Measurements from ENCODE around the gene FHIT.

FHIT gene

DNA sequence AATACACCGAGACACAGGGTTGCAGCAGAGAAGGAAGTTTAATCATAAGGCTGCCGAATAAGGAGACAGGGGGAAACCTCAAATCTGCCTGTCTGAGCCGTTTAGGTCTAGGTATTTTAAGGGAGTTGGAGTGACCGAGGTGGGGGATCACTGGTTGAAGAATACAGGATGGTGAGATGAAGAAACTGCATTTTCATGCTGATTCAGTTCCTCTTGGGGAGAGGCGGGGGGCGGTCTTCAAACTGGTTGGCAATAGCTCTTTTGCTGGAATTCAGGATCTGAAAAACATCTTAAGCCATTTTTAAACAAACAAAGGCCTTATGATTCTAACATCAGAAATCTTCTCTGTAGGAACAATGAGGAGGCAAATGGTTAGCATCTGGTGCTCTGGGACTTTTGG, 1502.0 kb downstream of the FHIT start:
- no peaks in the 10 kb centered on the region for H3K9me3 ChIP-seq
- H3K27ac ChIP-seq = peak overlapping the region; percentile 89
- TF ChIP-seq, protein P1, sequence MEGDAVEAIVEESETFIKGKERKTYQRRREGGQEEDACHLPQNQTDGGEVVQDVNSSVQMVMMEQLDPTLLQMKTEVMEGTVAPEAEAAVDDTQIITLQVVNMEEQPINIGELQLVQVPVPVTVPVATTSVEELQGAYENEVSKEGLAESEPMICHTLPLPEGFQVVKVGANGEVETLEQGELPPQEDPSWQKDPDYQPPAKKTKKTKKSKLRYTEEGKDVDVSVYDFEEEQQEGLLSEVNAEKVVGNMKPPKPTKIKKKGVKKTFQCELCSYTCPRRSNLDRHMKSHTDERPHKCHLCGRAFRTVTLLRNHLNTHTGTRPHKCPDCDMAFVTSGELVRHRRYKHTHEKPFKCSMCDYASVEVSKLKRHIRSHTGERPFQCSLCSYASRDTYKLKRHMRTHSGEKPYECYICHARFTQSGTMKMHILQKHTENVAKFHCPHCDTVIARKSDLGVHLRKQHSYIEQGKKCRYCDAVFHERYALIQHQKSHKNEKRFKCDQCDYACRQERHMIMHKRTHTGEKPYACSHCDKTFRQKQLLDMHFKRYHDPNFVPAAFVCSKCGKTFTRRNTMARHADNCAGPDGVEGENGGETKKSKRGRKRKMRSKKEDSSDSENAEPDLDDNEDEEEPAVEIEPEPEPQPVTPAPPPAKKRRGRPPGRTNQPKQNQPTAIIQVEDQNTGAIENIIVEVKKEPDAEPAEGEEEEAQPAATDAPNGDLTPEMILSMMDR (IDR thresholded peaks at IDR 0.05) = no peak
- no peaks in the 10 kb centered on the region for H3K36me3 ChIP-seq
- peak overlapping the region in 1 of 2 experiments; percentile 25 for H3K4me3 ChIP-seq (ENCODE audit: low read depth in 1 of 2, low read length in 1 of 2)
- peaks cover 34 to 41% of the 10 kb centered on the region in 2 experiments for H3K4me1 ChIP-seq (ENCODE audit: control insufficient read depth in 1 of 2, insufficient read depth in 1 of 2, low read depth in 1 of 2, low read length in 1 of 2)
- no peaks in the 10 kb centered on the region for H3K27me3 ChIP-seq

DNA sequence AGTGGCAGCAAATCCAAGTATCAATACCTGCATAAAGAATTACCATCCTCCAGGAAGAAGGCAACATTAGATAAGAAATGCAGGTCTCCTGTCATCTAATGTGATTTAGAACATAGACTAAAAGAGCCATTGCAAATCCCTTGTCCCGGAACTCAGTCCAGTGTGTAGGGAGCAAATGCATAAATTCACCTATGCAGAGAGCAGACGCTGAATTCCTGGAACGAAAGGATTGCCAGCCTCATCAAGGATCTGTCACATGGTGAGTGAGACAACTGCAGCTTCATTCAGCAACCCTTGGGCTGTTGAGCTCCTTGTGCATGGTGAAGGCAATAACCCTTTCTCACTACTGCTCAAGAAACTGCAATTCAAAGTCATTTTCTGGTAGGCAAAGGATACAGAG, 1504.7 kb downstream of the FHIT start:
- no peaks in the 10 kb centered on the region for H3K9me3 ChIP-seq
- no peaks in the 10 kb centered on the region for H3K36me3 ChIP-seq
- H3K4me3 ChIP-seq (ENCODE audit: low read depth in 1 of 2, low read length in 1 of 2) = no peak overlapping the region
- no peaks in the 10 kb centered on the region for H3K27me3 ChIP-seq
- peaks cover 27 to 31% of the 10 kb centered on the region in 2 experiments for H3K4me1 ChIP-seq (ENCODE audit: control insufficient read depth in 1 of 2, insufficient read depth in 1 of 2, low read depth in 1 of 2, low read length in 1 of 2)
- TF ChIP-seq, protein P1 (IDR thresholded peaks at IDR 0.05) = no peak
- no peak overlapping the region for H3K27ac ChIP-seq

DNA sequence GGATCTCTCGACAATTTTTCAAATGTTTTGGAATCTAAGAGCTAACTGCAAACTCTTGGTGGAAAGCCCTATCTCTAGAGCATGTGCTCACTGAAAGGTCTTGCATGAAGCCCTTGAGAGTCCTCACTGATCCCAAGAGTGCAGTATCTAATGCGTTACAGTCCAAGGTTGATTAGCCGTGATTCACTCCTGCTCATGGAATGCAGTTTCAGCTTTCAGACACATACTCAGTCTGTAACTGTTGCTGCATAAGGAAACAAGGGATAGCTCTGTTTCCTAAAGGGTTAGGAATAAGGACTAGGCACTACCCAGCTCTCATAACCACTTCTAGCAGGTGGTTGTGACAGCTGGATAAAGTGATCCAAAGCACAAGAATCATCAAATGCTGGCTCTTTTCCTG, 1514.0 kb downstream of the FHIT start:
- Histone ChIP-seq H3K4me3 (ENCODE audit: low read depth in 1 of 2, low read length in 1 of 2) (no peak overlapping the region), H3K9me3 (no peaks in the 10 kb centered on the region), H3K27me3 (no peaks in the 10 kb centered on the region), H3K4me1 (ENCODE audit: control insufficient read depth in 1 of 2, insufficient read depth in 1 of 2, low read depth in 1 of 2, low read length in 1 of 2) (peaks cover 10% of the 10 kb centered on the region in 2 experiments), H3K27ac (no peak overlapping the region), H3K36me3 (no peaks in the 10 kb centered on the region)
- TF ChIP-seq, protein P1 (IDR thresholded peaks at IDR 0.05) = no peak

DNA sequence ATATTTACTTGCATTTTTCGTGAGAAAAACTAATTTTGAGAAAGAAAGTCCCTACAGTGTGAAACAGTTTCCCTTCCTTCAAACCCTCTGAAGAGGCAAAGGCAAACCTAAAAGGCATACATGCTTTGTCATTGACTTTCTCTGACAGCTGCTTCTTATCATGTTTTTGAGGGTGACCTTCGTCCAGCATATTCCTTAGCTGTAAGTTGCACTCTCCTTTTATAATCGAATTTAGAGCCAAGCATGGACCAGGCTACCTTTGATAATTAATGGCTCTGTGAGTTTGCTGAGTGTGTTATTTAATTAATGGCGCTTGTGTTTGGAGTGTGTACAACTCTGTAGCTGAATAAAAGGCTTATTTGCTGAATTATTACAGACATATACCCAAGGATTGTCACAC, 1517.2 kb downstream of the FHIT start:
- H3K4me1 ChIP-seq (ENCODE audit: control insufficient read depth in 1 of 2, insufficient read depth in 1 of 2, low read depth in 1 of 2, low read length in 1 of 2) = peaks cover 20 to 21% of the 10 kb centered on the region in 2 experiments
- H3K36me3 ChIP-seq = no peaks in the 10 kb centered on the region
- H3K27me3 ChIP-seq = no peaks in the 10 kb centered on the region
- no peak overlapping the region for H3K27ac ChIP-seq
- no peak overlapping the region for H3K4me3 ChIP-seq (ENCODE audit: low read depth in 1 of 2, low read length in 1 of 2)
- no peaks in the 10 kb centered on the region for H3K9me3 ChIP-seq
- TF ChIP-seq, protein P1 (IDR thresholded peaks at IDR 0.05) = no peak

DNA sequence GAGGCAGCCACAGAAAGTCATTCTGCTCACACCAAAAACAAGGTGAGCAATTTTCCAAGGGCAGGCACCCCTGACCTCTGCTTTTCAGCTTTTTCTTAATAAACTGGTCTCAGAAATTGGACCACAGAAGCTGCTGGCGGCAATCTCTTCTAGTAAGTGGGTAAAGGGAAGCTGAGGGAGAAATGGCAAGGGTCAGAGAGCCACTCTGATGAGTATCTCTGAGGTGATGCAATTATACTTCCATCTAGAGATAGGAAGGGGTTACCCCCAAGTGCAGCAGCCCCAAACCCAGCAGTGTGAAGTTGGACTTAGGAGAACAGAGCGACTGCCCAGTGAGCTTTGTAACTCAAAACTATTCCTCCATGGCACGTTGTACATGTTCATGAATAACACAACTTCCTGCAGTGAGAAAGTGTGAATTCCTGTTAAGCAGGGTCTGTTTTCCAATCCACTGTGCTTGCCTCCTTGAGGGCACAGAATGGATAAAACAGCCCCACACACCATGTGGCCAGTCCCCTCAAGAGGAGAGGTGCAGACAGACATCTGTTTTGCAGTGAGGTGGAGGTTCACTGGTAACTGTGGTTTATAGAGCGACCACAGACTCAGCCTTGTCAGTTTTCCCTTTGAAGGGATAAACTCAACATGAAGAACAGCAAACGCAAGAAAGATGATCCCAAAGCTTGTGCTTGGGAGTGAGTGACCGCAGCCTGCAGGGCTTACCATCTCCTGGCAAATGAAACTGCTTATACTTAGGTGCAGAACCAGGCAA, 1518.0 kb downstream of the FHIT start:
- H3K9me3 ChIP-seq = no peaks in the 10 kb centered on the region

More for the DNA sequence above, 1518.0 kb downstream of the FHIT start:
- no peaks in the 10 kb centered on the region for H3K36me3 ChIP-seq
- H3K27me3 ChIP-seq = no peaks in the 10 kb centered on the region
- peaks cover 20 to 21% of the 10 kb centered on the region in 2 experiments for H3K4me1 ChIP-seq (ENCODE audit: control insufficient read depth in 1 of 2, insufficient read depth in 1 of 2, low read depth in 1 of 2, low read length in 1 of 2)
- TF ChIP-seq, protein P1 (IDR thresholded peaks at IDR 0.05) = no peak
- H3K4me3 ChIP-seq (ENCODE audit: low read depth in 1 of 2, low read length in 1 of 2) = peak overlapping the region in 1 of 2 experiments; percentile 3
- H3K27ac ChIP-seq = peak overlapping the region; percentile 74

Data from neutrophil (primary cell).